ENCODE measurements around the gene KCTD1. TPM values are rescaled to one million over a fixed set of nuclear protein-coding genes. Genes with fewer than 3 reads are reported as not detected.

The KCTD1 gene
- total and polyA plus RNA-seq, 2 of the 8 experiments (the other 6 are each of a cell fraction or from before 2014, with no cell fraction given), result 7.7 to 14.0 TPM

GRCh38 chr18:26515643-26516487 lies 32.5 kb downstream of the KCTD1 start:
- no peak overlapping the region for H3K4me2 ChIP-seq (ENCODE audit: insufficient read depth in 1 of 2, low read depth in 2 of 2, low read length in 2 of 2)
- TF ChIP-seq ZNF274 (IDR thresholded peaks at IDR 0.05; ENCODE audit: borderline replicate concordance, extremely low read depth, low read length) (no peak), RNF2 (IDR thresholded peaks at IDR 0.05; ENCODE audit: borderline replicate concordance, low read depth, low read length, missing control alignments, poor library complexity, severe bottlenecking) (no peak), TBP (IDR thresholded peaks at IDR 0.05; ENCODE audit: low read depth, low read length) (0 out of 2 replicates have a peak, but pooled peaks have one; percentile 31), SP4 (IDR thresholded peaks at IDR 0.05; ENCODE audit: low read length) (no peak), GABPA (IDR thresholded peaks at IDR 0.05; ENCODE audit: borderline replicate concordance, insufficient read depth, low read length) (no peak), PHF8 (conservative IDR thresholded peaks at IDR 0.05; ENCODE audit: low read depth, low read length) (no peak), SIX5 (IDR thresholded peaks at IDR 0.05; ENCODE audit: low read depth, low read length) (no peak), CTCF (IDR thresholded peaks at IDR 0.05; ENCODE audit: control extremely low read depth in 1 of 3, insufficient read depth in 1 of 3, low read depth in 1 of 3, low read length in 3 of 3) (peak in 1 of 3 experiments; percentile 8; a peak in 1 of 4 replicates)
- no peak overlapping the region for H3K4me3 ChIP-seq (ENCODE audit: extremely low read depth in 1 of 4, insufficient read depth in 2 of 4, low read depth in 3 of 4, low read length in 4 of 4)
- no peak overlapping the region for H3K18ac ChIP-seq (ENCODE audit: extremely low read depth, low read length)
- no peak overlapping the region for H2BK12ac ChIP-seq (ENCODE audit: low read depth, low read length)
- no peaks in the 10 kb centered on the region for H3K23me2 ChIP-seq (ENCODE audit: low read depth, low read length)
- H3K9ac ChIP-seq (replicated peaks in 1 of 4; ENCODE audit: extremely low read depth in 1 of 4, low read depth in 3 of 4, low read length in 3 of 4), result no peak overlapping the region
- no peak overlapping the region for H4K5ac ChIP-seq (ENCODE audit: insufficient read length, low read depth, low read length)
- no peak overlapping the region for H3K14ac ChIP-seq (ENCODE audit: insufficient read length)
- H2BK5ac ChIP-seq (ENCODE audit: low read depth, low read length), result no peak overlapping the region
- no peak overlapping the region for H3K56ac ChIP-seq (replicated peaks; ENCODE audit: insufficient read length, low read depth, low read length)
- H3K79me2 ChIP-seq (ENCODE audit: control insufficient read depth in 1 of 2, insufficient read depth in 2 of 2, low read length in 2 of 2), result no peaks in the 10 kb centered on the region
- no peaks in the 10 kb centered on the region for H4K20me1 ChIP-seq (replicated peaks in 1 of 2; ENCODE audit: control insufficient read depth in 1 of 2, insufficient read depth in 2 of 2, low read length in 2 of 2)
- CTCF ChIA-PET (ENCODE audit: partially characterized antibody), result interaction anchor here (1.5 to 3.8 kb wide), 5 partner anchors 10 to 59 kb away, joined by 4 to 16 read pairs (median 6); partner anchors contain the start of gene KCTD1
- 86% methylated on average over 9 of the region's 9 CpGs; no CpG with 5 or more reads in 1 of the 2 experiments for whole genome bisulfite sequencing, 2 experiments (ENCODE audit: extremely low coverage in 1 of 2, insufficient coverage in 1 of 2, insufficient read length in 1 of 2, insufficient replicate concordance in 2 of 2, low coverage in 1 of 2, low lambda C conversion rate in 2 of 2, missing lambda C conversion rate in 1 of 2)
- H2AFZ ChIP-seq (ENCODE audit: low read length), result no peak overlapping the region
- no peaks in the 10 kb centered on the region for H3K36me3 ChIP-seq (ENCODE audit: control insufficient read depth in 2 of 4, insufficient read depth in 4 of 4, low read length in 3 of 4)
- H2AK5ac ChIP-seq (ENCODE audit: low read depth, low read length), result no peak overlapping the region
- H3K4ac ChIP-seq (replicated peaks; ENCODE audit: insufficient read length, low read depth, low read length), result no peak overlapping the region
- H4K8ac ChIP-seq (ENCODE audit: extremely low read depth, insufficient read depth, low read length), result no peak overlapping the region
- H3K23ac ChIP-seq (ENCODE audit: insufficient read length), result no peak overlapping the region
- peaks cover 0 to 17% (median 2%) of the 10 kb centered on the region in 4 experiments; a peak in 3 of 7 replicates for H3K4me1 ChIP-seq (replicated peaks in 1 of 4; ENCODE audit: control insufficient read depth in 3 of 4, insufficient read depth in 4 of 4, low read length in 3 of 4)
- no peak for FAIRE-seq
- no peak overlapping the region for H2BK20ac ChIP-seq (ENCODE audit: low read length)
- no peak overlapping the region for H2BK120ac ChIP-seq (replicated peaks; ENCODE audit: low read depth, low read length)
- H3K27ac ChIP-seq (ENCODE audit: low read depth, low read length), result no peak overlapping the region
- DNase-seq (ENCODE audit: low read depth in 1 of 2, low spot score in 2 of 2), result no peak
- POLR2A ChIA-PET (ENCODE audit: partially characterized antibody), result interaction anchor here (0.7 to 1.4 kb wide), 3 partner anchors 11 to 34 kb away, joined by 3 to 4 read pairs (median 3); no protein-coding TSS in a partner anchor
- no peak overlapping the region for H4K91ac ChIP-seq (replicated peaks; ENCODE audit: insufficient read length, low read length)
- no peak overlapping the region for H2BK15ac ChIP-seq (ENCODE audit: low read length)
- peaks cover 2% of the 10 kb centered on the region; the same call in 1 of the 2 replicates for H3K79me1 ChIP-seq (ENCODE audit: low read depth, low read length)
- no peaks in the 10 kb centered on the region for H3K27me3 ChIP-seq (replicated peaks in 1 of 4; ENCODE audit: control insufficient read depth in 3 of 4, extremely low read depth in 1 of 4, insufficient read depth in 3 of 4, low read length in 3 of 4)
- no peaks in the 10 kb centered on the region for H3K9me3 ChIP-seq (ENCODE audit: insufficient read depth in 2 of 2, low read depth in 1 of 2, low read length in 1 of 2)

Measured in H1 (cell line).